ENCODE data around the gene HOXD13. TPM values are rescaled to one million over a fixed set of nuclear protein-coding genes. Genes with fewer than 3 reads are reported as not detected.

The HOXD13 gene
- total RNA-seq, 1 experiment from 2014 or later, result not detected

GRCh38 chr2:176105730-176106580 is 13.4 kb downstream of the HOXD13 start:
- Histone ChIP-seq H3K4me1 (peaks cover 15% of the 10 kb centered on the region), H3K9me3 (no peaks in the 10 kb centered on the region), H3K27me3 (replicated peaks; ENCODE audit: control insufficient read depth, insufficient read depth, low read length) (peaks cover 10% of the 10 kb centered on the region), H3K4me3 (ENCODE audit: low read depth, low read length) (no peak overlapping the region), H3K36me3 (ENCODE audit: control insufficient read depth, insufficient read depth, low read length) (no peaks in the 10 kb centered on the region)
- H3K4me3 Mint-ChIP-seq (ENCODE audit: unreplicated experiment), result peak overlapping the region; percentile 56
- intact Hi-C loops (cut with micrococcal nuclease; ENCODE audit: unreplicated experiment), result no loop called here
- no peaks in the 10 kb centered on the region for H3K9me3 Mint-ChIP-seq (ENCODE audit: unreplicated experiment)
- CTCF ChIA-PET, result interaction anchor here (0.6 to 0.7 kb wide), 3 partner anchors 9 to 1756 kb away, joined by 3 to 4 read pairs (median 3); no protein-coding TSS in a partner anchor
- no peak overlapping the region for H3K27ac Mint-ChIP-seq (ENCODE audit: unreplicated experiment)
- H3K27me3 Mint-ChIP-seq (ENCODE audit: insufficient read depth, unreplicated experiment), result peaks cover 58% of the 10 kb centered on the region
- H3K36me3 Mint-ChIP-seq (ENCODE audit: insufficient read depth, unreplicated experiment), result no peaks in the 10 kb centered on the region
- DNase-seq, result no peak
- POLR2A ChIA-PET, result no interaction called here
- no peak for TF ChIP-seq CTCF (IDR thresholded peaks at IDR 0.05; ENCODE audit: insufficient read depth in 1 of 2, low read depth in 1 of 2, low read length in 1 of 2, severe bottlenecking in 1 of 2, unreplicated experiment in 1 of 2)
- no TSS peak for BruUV-seq (replicated peaks)
- H3K4me1 Mint-ChIP-seq (ENCODE audit: low read depth, unreplicated experiment), result peaks cover 15% of the 10 kb centered on the region

GRCh38 chr2:176106581-176107539 is 14.3 kb downstream of the HOXD13 start, which contains the start of gene HOXD11:
TSS of gene HOXD11 (plus strand) at chr2:176107280. CDS start at chr2:176107356, 76 bp downstream.
- Histone ChIP-seq H3K36me3 (ENCODE audit: control insufficient read depth, insufficient read depth, low read length) (no peaks in the 10 kb centered on the region), H3K9me3 (no peaks in the 10 kb centered on the region), H3K4me1 (peaks cover 15% of the 10 kb centered on the region), H3K4me3 (ENCODE audit: low read depth, low read length) (no peak within 1 kb of the TSS), H3K27me3 (replicated peaks; ENCODE audit: control insufficient read depth, insufficient read depth, low read length) (peaks cover 9% of the 10 kb centered on the region)
- CTCF ChIA-PET, result interaction anchor here (0.6 to 0.7 kb wide), 3 partner anchors 21 to 1757 kb away, joined by 3 to 4 read pairs (median 4); no protein-coding TSS in a partner anchor
- H3K9me3 Mint-ChIP-seq (ENCODE audit: unreplicated experiment), result no peaks in the 10 kb centered on the region
- intact Hi-C loops (cut with micrococcal nuclease; ENCODE audit: unreplicated experiment), result no loop called here
- no peak for DNase-seq
- no peak within 1 kb of the TSS for H3K27ac Mint-ChIP-seq (ENCODE audit: unreplicated experiment)
- H3K36me3 Mint-ChIP-seq (ENCODE audit: insufficient read depth, unreplicated experiment), result no peaks in the 10 kb centered on the region
- TF ChIP-seq CTCF (IDR thresholded peaks at IDR 0.05; ENCODE audit: insufficient read depth in 1 of 2, low read depth in 1 of 2, low read length in 1 of 2, severe bottlenecking in 1 of 2, unreplicated experiment in 1 of 2), result no peak
- peaks cover 56% of the 10 kb centered on the region for H3K27me3 Mint-ChIP-seq (ENCODE audit: insufficient read depth, unreplicated experiment)
- BruUV-seq (replicated peaks), result no TSS peak
- peaks cover 15% of the 10 kb centered on the region for H3K4me1 Mint-ChIP-seq (ENCODE audit: low read depth, unreplicated experiment)
- POLR2A ChIA-PET, result no interaction called here
- peak within 1 kb of the TSS; percentile 64 for H3K4me3 Mint-ChIP-seq (ENCODE audit: unreplicated experiment)

GRCh38 chr2:176107731-176108181 is 15.2 kb downstream of the HOXD13 start:
- H3K27me3 ChIP-seq (replicated peaks; ENCODE audit: control insufficient read depth, insufficient read depth, low read length), result peaks cover 12% of the 10 kb centered on the region
- BruUV-seq (replicated peaks), result no TSS peak
- Mint-ChIP-seq H3K4me3 (ENCODE audit: unreplicated experiment) (peak overlapping the region; percentile 64), H3K9me3 (ENCODE audit: unreplicated experiment) (no peaks in the 10 kb centered on the region), H3K4me1 (ENCODE audit: low read depth, unreplicated experiment) (peaks cover 15% of the 10 kb centered on the region), H3K27ac (ENCODE audit: unreplicated experiment) (no peak overlapping the region), H3K36me3 (ENCODE audit: insufficient read depth, unreplicated experiment) (no peaks in the 10 kb centered on the region), H3K27me3 (ENCODE audit: insufficient read depth, unreplicated experiment) (peaks cover 56% of the 10 kb centered on the region)
- no peaks in the 10 kb centered on the region for H3K36me3 ChIP-seq (ENCODE audit: control insufficient read depth, insufficient read depth, low read length)
- H3K4me3 ChIP-seq (ENCODE audit: low read depth, low read length), result no peak overlapping the region
- DNase-seq, result no peak
- peaks cover 15% of the 10 kb centered on the region for H3K4me1 ChIP-seq
- ChIA-PET POLR2A (no interaction called here), CTCF (interaction anchor here (0.6 to 0.7 kb wide), 2 partner anchors 20 to 546 kb away, joined by 4 to 5 read pairs; no protein-coding TSS in a partner anchor)
- intact Hi-C loops (cut with micrococcal nuclease; ENCODE audit: unreplicated experiment), result no loop called here
- H3K9me3 ChIP-seq, result no peaks in the 10 kb centered on the region
- TF ChIP-seq CTCF (IDR thresholded peaks at IDR 0.05; ENCODE audit: insufficient read depth in 1 of 2, low read depth in 1 of 2, low read length in 1 of 2, severe bottlenecking in 1 of 2, unreplicated experiment in 1 of 2), result no peak
